Lung (tissue), 12 donors: ENCODE results near the gene PIK3R2. TPM values are rescaled to one million over a fixed set of nuclear protein-coding genes. Genes with fewer than 3 reads are reported as not detected.

Source experiments
- ATAC-seq: fragments of 200-7000 bp; cut with Tn5 transposase; one replicate; pipeline ENCODE4 v1.9.1; 2020; ENCODE audit warnings: moderate number of reproducible peaks; ENCODE audit not compliant: insufficient read depth, low FRiP score
- DNase-seq, 3 donors: peaks; one replicate each; pipeline ENCODE4 v3.0.0-alpha.2; 2013 to 2017
- H3K27ac ChIP-seq, 2 donors: one replicate each; pipeline ENCODE4 v1.5.1; 2013; ENCODE audit warnings: mild to moderate bottlenecking in 2 of 2, moderate library complexity in 2 of 2, control low read depth in 1 of 2, inconsistent platforms in 1 of 2, low read depth in 1 of 2, low read length in 1 of 2
- H3K27me3 ChIP-seq, 3 donors: one replicate each; pipeline ENCODE4 v1.5.1; 2013; ENCODE audit warnings: low read length in 2 of 3; ENCODE audit not compliant: control insufficient read depth in 3 of 3, insufficient read depth in 3 of 3
- H3K36me3 ChIP-seq, 4 donors: one replicate each; pipeline ENCODE4 v1.5.1; 2013; ENCODE audit warnings: low read length in 4 of 4, mild to moderate bottlenecking in 1 of 4, moderate library complexity in 1 of 4; ENCODE audit not compliant: control insufficient read depth in 4 of 4, insufficient read depth in 4 of 4
- H3K4me1 ChIP-seq, 5 donors: one replicate each; pipeline ENCODE4 v1.5.1; 2013; ENCODE audit warnings: low read length in 5 of 5, mild to moderate bottlenecking in 2 of 5, moderate library complexity in 1 of 5; ENCODE audit not compliant: control insufficient read depth in 5 of 5, insufficient read depth in 5 of 5
- H3K4me3 ChIP-seq: one replicate; pipeline ENCODE4 v1.5.1; 2013; ENCODE audit warnings: mild to moderate bottlenecking, control low read depth, moderate library complexity
- H3K9ac ChIP-seq, 2 donors: one replicate each; pipeline ENCODE4 v1.5.1; 2013; ENCODE audit warnings: low read length in 2 of 2, control low read depth in 1 of 2; ENCODE audit not compliant: insufficient read depth in 1 of 2
- H3K9me3 ChIP-seq, 4 donors: one replicate each; pipeline ENCODE4 v1.5.1; 2013; ENCODE audit warnings: low read length in 3 of 4, mild to moderate bottlenecking in 1 of 4, moderate library complexity in 1 of 4; ENCODE audit not compliant: control insufficient read depth in 4 of 4, insufficient read depth in 3 of 4
- WGBS, 2 donors: extraction: QIAGEN DNeasy Blood & Tissue Kit; methylation state at CpG; one replicate each; pipeline ENCODE4 v1.1.7; 2013; 5-methylcytosine and 5-hydroxymethylcytosine counted together
- polyA plus RNA-seq, 2 donors: library from polyadenylated mRNA; stranded (reverse); fragments of 200-250 nt; gene quantifications; one replicate each; pipeline ENCODE4 v1.2.1, GENCODE V29; 2013
- total RNA-seq, 2 donors: library from RNA; depleted of rRNA in 1 of 2; stranded (reverse); fragments of >200 nt in 1 of 2; gene quantifications; one replicate each; pipeline ENCODE4 v1.2.1, GENCODE V29; 2014 to 2021
- TF ChIP-seq, protein P1 (sequence below): IDR thresholded peaks from 2 replicates; pipeline ENCODE4 v1.5.1; 2012; ENCODE audit warnings: mild to moderate bottlenecking; ENCODE audit errors: control extremely low read depth, extremely low read depth
- donor health status: control.
- donor health status: control.
- donor health status: Bipolar disorder and iron deficiency.
- donor health status: healthy.
- donor health status: DM: yes; HTN: yes; CAD: no.

PIK3R2 gene
- total and polyA plus RNA-seq, 4 donors: 7.0 to 36.2 (median 20.4) TPM

DNA sequence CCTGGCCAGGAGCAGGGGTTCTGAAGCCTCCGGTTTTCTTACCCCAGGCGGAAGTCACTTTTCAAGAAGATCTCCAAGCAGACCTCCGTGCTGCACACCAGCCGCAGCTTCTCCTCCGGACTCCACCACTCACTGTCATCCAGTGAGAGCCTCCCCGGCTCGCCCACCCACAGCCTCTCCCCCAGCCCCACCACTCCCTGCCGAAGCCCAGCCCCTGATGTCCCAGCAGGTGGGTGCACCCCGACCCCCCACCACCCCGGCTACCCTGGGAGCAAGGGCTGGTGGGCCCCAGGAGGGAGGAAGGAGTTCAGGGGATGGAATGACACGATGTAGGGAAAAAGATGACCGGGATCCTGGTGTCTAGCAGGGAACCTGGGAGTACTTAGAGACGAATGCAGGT is 5.6 kb upstream of the PIK3R2 start:
- 95 to 96% methylated on average over 13 of the region's 13 CpGs for WGBS, 2 donors
- TF ChIP-seq, protein P1, sequence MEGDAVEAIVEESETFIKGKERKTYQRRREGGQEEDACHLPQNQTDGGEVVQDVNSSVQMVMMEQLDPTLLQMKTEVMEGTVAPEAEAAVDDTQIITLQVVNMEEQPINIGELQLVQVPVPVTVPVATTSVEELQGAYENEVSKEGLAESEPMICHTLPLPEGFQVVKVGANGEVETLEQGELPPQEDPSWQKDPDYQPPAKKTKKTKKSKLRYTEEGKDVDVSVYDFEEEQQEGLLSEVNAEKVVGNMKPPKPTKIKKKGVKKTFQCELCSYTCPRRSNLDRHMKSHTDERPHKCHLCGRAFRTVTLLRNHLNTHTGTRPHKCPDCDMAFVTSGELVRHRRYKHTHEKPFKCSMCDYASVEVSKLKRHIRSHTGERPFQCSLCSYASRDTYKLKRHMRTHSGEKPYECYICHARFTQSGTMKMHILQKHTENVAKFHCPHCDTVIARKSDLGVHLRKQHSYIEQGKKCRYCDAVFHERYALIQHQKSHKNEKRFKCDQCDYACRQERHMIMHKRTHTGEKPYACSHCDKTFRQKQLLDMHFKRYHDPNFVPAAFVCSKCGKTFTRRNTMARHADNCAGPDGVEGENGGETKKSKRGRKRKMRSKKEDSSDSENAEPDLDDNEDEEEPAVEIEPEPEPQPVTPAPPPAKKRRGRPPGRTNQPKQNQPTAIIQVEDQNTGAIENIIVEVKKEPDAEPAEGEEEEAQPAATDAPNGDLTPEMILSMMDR: no peak

DNA sequence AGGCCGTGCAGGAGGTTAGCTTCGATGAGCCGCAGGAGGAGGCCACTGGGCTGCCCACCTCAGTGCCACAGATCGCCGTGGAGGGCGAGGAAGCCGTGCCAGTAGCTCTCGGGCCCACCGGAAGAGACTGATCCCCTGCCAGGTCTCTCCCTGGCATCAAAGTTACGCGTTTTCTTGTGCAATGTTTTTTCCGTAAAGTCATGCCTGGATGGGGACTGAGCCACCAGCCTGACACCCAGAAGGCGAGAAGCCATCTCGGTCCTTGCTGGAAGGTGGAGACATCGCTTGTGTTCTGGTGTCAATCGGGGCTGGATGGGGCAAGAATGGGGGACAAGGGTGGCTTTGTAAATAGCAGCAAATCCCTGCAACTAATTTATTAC is 3.4 kb upstream of the PIK3R2 start:
- Histone ChIP-seq H3K9me3 (no peaks in the 10 kb centered on the region), H3K4me3 (no peak overlapping the region), H3K27ac (no peak overlapping the region), H3K9ac (no peak overlapping the region), H3K36me3 (peaks cover 0 to 28% (median 11%) of the 10 kb centered on the region in 4 donors), H3K27me3 (no peaks in the 10 kb centered on the region), H3K4me1 (peaks cover 0 to 16% (median 4%) of the 10 kb centered on the region in 5 donors)
- TF ChIP-seq, protein P1: no peak
- DNase-seq (no peak), ATAC-seq (no peak)
- WGBS, 2 donors: 80 to 88% methylated on average over 16 of the region's 16 CpGs

More for the DNA sequence above, 5.6 kb upstream of the PIK3R2 start:
- ATAC-seq (no peak), DNase-seq (no peak)
- Histone ChIP-seq H3K4me1 (peaks cover 0 to 6% (median 0%) of the 10 kb centered on the region in 5 donors), H3K27me3 (no peaks in the 10 kb centered on the region), H3K36me3 (peaks cover 0 to 37% (median 15%) of the 10 kb centered on the region in 4 donors), H3K9me3 (no peaks in the 10 kb centered on the region), H3K9ac (no peak overlapping the region), H3K4me3 (no peak overlapping the region), H3K27ac (no peak overlapping the region)

GRCh38 chr19:18150776-18151624 is 2.0 kb upstream of the PIK3R2 start:
- DNase-seq: no peak
- Histone ChIP-seq H3K27ac (no peak overlapping the region), H3K9me3 (no peaks in the 10 kb centered on the region), H3K36me3 (peaks cover 0 to 20% (median 9%) of the 10 kb centered on the region in 4 donors), H3K4me3 (no peak overlapping the region), H3K4me1 (peaks cover 0 to 16% (median 4%) of the 10 kb centered on the region in 5 donors), H3K9ac (peak overlapping the region in 1 of 2 donors; percentile 46), H3K27me3 (no peaks in the 10 kb centered on the region)
- TF ChIP-seq, protein P1: no peak
- 92 to 95% methylated on average over 18 of the region's 18 CpGs for WGBS, 2 donors
- no peak for ATAC-seq
